Stimulated activated CD4-positive, alpha-beta T cell treated with anti-CD3 and anti-CD28 coated beads, Interleukin-2, amount 100 ng/mL, for 4 hours (primary cell): ENCODE measurements around the gene RNPC3.

Experiments used
- DNase-seq: peaks from one replicate; pipeline ENCODE4 v3.0.0-alpha.2; 2020; ENCODE audit warnings: low read depth

RNPC3 gene

GRCh38 chr1:103525607-103526507 lies at the start of gene RNPC3:
Gene RNPC3, plus strand, starts transcription at chr1:103525699. Its CDS starts 372 bp downstream, at chr1:103526071.
- DNase-seq = peak; percentile 77

- no peak for DNase-seq
These were observed 48.4 kb upstream of the RNPC3 start for GRCh38 chr1:103477101-103477500.

DNA sequence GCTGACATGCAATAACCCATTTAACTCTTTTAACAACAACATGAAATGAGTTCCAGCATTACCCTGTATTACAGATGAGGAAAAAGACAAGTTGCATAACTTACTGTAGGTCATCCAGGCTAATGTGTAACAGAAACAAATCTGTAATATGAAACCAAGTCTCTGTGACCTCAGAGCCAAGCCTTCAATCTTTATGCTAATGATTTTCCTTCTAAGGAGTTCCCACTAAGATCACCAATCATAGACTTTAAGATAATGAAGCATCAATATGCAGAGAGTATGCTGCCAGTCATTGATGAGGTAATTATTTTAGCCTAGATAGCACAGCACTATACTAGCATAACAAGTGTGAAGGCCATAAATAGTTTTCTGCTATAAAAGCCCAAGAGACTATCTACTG lies 35.6 kb upstream of the RNPC3 start:
- DNase-seq = no peak

DNA sequence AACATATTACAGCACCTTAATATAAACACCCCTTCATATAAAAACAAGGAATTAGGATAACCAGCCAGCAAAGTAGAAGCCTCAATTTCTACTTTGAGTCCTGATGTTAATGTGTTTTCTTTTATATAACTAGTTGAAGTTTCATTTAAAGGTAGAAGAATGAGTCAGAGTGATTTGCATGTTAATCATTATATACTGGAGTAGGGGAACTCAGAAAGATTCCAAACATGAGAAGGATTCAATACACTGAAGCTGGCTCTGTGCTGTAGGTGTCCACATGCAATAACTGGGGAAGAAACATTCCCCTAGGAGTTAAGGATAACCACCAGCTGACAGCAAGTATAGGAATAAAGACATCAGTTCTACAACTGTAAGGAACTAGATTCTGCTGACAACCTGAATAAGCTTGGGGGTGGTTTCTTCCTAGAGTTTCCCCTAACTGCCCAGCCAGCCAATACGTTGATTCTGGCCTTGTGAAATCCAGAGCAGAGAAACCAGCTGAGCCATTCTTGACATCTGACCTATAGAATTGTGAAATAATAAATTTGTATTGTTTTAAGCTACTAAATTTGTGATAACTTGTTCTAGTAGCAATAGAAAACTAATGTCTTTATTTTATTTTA lies 33.4 kb upstream of the RNPC3 start:
- DNase-seq = no peak

DNA sequence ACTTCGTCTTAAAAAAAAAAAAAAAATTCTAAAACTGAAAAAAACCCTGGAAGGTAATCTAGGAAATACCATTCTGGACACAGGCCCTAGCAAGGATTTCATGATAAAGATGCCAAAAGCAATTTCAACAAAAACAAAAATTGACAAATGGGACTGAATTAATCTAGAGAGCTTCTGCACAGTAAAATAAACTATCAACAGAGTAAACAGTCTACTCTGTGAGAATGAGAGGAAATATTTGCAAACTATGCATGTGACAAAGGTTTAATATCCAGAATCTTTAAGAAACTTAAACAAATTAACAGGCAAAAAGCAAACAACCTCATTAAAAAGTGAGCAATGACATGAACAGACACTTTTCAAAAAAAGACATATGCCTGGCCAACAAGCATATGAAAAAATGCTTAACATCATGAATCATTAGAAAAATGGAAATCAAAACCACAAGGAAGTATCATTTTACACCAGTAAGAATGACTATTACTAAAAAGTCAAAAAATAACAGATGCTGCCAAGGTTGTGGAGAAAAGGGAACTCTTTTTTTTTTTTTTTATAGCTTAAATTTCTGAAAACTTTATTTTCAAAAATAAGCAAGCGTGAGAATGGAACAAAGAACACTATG lies 29.4 kb upstream of the RNPC3 start:
- DNase-seq = no peak

DNA sequence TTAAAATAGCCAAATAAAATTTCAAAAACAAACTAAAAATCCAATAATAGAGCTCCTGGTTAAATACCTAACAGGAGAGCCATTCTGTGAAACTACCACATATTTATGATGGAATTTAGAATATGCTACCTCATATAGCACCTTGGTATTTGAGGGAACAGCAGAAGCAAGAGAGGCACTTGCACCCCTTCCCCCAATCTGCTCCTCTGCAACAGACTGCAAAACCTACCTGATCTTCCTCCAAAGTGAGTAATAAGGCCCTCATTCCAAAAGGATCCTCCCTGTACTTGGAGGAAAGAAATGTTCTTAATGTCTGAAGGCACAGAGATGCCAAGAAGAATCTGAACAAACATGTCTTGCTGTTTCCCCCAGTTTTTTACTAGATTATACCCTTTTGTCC lies 28.1 kb upstream of the RNPC3 start:
- DNase-seq = no peak

- no peak for DNase-seq
These were observed 16.2 kb upstream of the RNPC3 start for GRCh38 chr1:103509250-103509649.

GRCh38 chr1:103513711-103514110 lies 11.8 kb upstream of the RNPC3 start:
- DNase-seq = no peak

DNA sequence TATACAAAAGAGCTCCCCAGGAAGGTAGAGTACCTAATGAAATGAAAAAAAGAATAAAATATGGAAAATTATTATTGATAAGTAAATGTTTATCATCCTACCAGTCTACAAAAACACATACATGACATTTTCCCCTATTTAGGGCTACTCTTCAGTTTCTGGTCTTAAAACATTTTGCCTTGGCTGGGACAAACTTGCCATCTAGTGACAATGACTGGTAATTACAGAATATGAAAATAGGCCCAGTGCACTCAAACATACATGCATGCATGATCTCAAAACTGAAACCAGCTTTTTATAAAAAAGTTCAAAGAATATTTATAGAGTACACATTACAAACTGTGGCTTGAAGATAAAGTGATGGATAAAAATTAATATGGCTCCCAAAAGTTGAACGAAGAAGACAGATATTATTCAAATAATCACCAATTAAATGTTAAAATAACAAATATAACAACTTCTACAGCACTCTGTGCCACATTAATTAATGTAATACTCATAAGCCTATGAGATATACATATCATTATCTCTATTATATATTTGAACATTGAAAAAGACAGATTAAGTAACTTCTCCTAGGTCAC lies 10.5 kb upstream of the RNPC3 start:
- DNase-seq = no peak

DNA sequence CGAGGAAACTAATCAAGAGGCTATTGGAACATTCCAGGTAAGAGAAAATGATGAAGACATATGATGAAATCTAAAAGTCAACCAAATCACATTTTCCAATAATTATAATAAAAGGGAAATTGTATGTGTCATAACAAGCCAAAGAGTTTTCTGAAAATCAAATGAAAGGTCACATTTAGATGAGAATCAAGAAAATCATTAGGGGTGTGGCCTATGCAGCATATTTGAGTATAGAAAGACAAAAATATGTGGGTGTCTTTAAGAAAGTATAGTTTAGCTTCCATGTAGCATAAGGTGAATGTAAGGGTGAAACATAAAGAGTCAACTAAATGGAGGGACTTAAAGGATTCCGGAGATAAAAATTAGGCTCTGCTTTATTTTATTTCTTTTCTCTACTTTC lies 9.2 kb upstream of the RNPC3 start:
- no peak for DNase-seq

DNA sequence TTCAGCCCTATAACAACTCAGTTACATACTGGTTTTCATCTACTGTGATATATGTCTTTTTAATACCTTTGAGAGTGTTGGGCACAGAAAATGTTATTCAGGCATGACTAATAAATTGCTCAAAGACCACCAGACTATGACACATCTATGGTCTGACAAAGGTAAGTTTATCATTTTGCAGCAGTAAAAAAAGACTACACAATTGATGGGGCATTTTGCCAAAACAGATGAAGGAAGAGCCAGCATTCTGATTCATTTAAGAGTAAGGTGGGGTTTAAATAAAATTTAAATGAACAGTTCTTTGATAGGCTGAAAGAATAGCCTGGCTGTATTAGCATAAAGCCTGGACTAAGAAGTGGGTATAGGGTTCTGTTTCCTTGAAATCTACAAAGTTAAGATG lies 8.8 kb upstream of the RNPC3 start:
- DNase-seq = no peak

DNA sequence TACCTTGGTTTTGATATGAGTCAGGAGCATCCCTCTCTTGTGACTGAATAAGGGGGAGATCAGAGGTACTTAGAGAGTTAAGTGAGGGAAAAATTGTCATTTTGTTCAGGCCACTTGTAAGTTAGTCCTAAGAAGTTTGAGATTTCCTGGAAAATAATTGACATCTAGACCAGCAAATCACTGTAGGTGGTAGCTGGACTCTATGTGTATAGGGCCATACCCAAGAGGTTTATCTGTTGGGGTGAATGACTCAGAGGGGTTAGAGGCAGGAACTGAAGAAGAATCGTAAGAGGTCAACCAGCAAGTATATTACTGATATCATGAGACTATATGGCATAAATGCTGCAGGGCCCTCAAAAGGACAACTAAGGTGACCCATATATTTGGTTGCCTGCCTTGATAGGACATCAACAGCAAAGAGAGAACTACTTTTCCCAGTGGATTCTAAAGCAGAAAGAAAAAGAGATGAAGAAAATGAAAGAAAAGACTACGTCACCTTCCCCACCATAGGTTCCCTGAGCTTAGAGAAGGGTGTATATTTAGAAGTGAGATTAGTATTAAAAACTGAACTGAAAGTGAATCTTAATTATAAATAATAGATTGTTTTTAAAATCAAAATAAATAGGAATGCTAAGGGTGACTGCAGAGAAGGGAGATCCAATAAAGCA lies 8.0 kb upstream of the RNPC3 start:
- no peak for DNase-seq

DNA sequence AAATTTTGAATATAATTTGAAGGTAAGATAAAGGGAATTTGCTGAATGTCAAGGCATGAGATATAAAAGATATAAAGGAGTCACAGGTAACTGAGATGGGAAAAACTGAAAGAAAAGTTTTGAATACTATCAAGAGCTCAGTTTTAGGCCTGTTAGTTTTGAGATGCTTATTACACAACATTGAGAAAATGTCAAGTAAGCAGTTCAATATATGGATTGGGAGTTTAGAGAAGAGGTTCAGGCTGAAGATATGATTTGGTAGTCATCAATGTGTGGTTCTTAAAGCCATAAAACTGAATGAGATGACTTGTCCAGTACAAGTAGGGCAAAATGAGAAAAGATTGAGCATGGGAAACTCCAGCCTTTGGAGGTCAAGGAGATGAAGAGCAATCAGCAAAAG lies 4.7 kb upstream of the RNPC3 start:
- DNase-seq = no peak

- DNase-seq = no peak
These were observed 2.2 kb upstream of the RNPC3 start for GRCh38 chr1:103523346-103523745.

DNA sequence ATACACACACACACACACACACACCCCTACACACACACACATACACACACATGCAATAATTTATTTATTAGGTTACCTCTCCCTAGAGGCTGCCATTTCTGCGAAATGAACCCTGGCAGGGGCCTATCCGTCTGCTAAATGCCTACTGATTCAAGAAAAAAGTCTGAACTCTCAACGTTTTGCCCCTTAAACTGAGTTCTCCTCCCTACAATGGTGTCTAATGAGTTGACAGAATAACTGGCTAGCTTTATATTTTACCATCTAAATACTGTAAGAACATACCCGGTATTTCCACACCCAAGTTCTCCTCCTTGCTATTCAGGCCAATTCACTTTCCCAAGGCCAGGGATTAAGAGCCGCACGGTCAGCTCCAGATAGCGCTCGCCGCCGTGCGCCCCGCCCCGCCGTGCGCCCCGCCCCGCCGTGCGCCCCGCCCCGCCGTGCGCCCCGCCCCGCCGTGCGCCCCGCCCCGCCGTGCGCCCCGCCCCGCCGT lies 339 bp upstream of the RNPC3 start:
- DNase-seq = no peak

- no peak for DNase-seq
These were observed 1.8 kb downstream of the RNPC3 start for GRCh38 chr1:103527331-103527730.

DNA sequence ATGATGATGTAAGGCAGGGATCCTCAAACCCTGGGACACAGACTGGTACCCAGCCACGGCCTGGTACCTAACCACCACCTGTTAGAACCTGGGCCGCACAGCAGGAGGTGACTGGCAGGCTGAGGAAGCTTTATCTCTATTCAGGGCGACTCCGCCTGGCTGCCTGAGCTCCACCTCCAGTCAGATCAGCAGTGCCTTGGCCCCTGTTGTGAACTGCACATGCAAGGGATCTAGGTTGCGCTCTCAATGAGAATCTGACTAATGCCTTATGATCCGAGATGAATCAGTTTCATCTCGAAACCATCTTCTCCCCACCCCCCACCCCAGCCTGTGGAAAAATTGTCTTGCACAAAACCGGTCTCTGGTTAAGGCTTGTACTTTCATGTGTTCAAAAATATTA lies 4.2 kb downstream of the RNPC3 start:
- DNase-seq = peak; percentile 12

DNA sequence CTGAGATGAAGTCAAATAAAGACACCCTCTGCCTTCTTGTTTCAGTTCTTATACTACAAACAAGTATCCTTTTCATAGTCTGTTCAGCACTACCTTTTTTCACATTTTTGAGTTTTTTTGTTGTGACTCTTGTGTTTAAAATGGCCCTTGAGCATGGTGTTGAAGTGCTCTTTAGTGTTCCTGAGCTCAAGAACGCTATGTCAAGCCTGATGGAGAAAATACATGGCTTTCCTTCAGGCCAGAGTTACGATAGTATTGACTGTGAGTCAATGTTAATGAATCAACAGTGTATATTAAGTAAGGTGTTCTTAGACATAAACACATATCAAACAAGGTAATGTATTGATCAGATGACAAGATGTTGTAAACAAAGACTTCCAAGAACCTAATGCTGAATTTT lies 12.7 kb downstream of the RNPC3 start:
- DNase-seq = no peak

DNA sequence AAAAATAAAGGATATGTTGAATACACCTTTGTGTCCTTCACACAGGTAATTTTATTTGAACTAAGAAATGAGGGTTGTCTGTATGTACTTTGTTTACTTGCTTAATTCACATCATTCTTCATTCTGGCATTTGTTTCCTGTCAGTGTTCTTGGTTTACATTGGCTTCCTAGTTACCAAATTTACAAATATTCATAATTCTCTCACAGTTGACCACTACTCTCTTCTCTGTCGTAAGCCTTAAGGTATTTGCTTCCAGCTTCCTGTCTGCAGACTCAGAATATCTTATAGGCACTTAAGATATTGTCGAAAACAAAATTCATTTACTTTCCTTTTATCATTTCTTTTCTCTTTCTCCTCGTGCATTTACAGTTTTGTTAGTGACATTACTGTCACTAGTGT lies 15.9 kb downstream of the RNPC3 start:
- no peak for DNase-seq

DNA sequence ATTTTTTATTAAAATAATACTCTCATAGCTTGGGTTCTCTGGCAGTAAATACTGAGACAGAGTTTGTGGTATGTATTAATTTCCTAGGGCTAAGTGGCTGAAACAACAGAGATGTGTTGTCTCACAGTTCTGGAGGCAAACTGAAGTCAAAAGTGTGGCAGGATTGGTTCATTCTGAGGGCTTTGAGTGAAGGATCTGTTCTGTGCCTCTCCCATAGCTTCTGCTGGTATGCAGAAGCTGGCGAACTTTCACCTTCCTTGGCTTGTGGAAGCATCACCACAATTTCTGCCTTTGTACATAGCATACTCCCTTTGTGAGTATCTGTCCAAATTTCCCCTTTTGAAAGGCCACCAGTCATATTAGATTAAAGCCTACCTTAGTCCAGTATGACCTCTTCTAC lies 21.0 kb downstream of the RNPC3 start:
- no peak for DNase-seq

DNA sequence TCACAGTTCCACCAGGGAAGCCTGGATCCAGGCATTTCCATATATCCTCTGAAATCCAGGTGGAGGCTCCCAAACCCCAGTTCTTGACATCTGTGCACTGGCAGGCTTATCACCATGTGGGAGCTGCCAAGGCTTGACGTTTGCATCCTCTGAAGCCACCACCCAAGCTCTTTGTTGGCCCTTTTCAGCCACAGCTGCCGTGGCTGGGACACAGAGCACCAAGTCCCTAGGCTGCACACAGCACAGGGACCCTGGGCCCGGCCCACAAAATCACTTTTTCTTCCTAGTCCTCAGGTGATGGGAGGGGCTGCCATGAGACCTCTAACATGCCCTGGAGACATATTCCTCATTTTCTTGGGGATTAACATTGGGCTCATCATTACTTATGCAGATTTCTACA lies 22.3 kb downstream of the RNPC3 start:
- no peak for DNase-seq

DNA sequence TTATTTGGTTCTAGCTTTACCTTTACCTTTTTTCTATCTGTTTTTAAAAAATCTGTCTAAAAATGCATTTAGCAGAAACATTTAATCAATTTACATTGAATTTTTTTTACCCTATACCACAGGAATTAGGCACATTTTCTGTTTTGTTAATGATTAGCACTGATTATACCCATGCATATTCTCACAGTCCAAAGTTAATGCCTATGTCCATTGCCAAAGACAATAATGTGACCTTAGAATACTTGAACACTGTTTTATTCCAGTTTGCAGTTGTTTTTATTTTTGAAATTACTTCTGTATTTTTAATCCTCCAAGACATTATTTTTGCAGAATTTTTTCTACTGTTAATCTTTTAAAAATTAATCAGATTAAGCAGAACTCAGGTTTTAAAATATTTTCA lies 34.9 kb downstream of the RNPC3 start:
- no peak for DNase-seq
